AG09319 (cell line): ENCODE results near the gene TBX3.
"Not testable (repeated sequence)": the region's sequence is repeated elsewhere in the genome, so short reads cannot be mapped to it uniquely, and the experiment has no call there.

ENCODE experiments used
- DNase-seq: peaks from one replicate; pipeline ENCODE4 v3.0.0-alpha.2; 2010; ENCODE audit warnings: low read depth; ENCODE audit errors: extremely low read depth
- TF ChIP-seq, protein P1 (sequence below): IDR thresholded peaks from 2 replicates; pipeline ENCODE4 v1.5.1; 2011; ENCODE audit warnings: low read depth, mild to moderate bottlenecking, inconsistent platforms, low read length, moderate library complexity

TBX3 gene

GRCh38 chr12:114711689-114712152 is 27.7 kb upstream of the TBX3 start:
- DNase-seq = no peak
- TF ChIP-seq, protein P1, sequence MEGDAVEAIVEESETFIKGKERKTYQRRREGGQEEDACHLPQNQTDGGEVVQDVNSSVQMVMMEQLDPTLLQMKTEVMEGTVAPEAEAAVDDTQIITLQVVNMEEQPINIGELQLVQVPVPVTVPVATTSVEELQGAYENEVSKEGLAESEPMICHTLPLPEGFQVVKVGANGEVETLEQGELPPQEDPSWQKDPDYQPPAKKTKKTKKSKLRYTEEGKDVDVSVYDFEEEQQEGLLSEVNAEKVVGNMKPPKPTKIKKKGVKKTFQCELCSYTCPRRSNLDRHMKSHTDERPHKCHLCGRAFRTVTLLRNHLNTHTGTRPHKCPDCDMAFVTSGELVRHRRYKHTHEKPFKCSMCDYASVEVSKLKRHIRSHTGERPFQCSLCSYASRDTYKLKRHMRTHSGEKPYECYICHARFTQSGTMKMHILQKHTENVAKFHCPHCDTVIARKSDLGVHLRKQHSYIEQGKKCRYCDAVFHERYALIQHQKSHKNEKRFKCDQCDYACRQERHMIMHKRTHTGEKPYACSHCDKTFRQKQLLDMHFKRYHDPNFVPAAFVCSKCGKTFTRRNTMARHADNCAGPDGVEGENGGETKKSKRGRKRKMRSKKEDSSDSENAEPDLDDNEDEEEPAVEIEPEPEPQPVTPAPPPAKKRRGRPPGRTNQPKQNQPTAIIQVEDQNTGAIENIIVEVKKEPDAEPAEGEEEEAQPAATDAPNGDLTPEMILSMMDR = no peak

GRCh38 chr12:114710151-114710550 is 26.2 kb upstream of the TBX3 start:
- no peak for DNase-seq
- TF ChIP-seq, protein P1 = no peak

- TF ChIP-seq, protein P1 = no peak
- no peak for DNase-seq
Observed at GRCh38 chr12:114709112-114709511, 25.1 kb upstream of the TBX3 start.

DNA sequence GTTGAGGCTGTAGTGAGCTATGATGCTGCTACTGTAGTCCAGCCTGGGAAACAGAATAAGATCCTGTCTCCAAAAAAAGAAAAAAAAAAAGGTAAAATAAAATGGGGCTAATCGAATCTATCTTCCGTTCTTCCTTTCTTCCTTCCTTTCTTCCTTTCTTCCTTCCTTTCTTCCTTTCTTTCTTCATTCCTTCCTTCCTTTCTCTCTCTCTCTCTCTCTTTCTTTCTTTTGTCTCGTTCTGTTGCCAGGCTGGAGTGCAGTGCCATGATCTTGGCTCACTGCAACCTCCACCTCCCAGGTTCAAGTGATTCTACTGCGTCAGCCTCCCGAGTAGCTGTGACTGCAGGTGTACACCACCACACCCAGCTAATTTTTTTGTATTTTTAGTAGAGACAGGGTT is 24.6 kb upstream of the TBX3 start:
- DNase-seq = not testable (repeated sequence)

DNA sequence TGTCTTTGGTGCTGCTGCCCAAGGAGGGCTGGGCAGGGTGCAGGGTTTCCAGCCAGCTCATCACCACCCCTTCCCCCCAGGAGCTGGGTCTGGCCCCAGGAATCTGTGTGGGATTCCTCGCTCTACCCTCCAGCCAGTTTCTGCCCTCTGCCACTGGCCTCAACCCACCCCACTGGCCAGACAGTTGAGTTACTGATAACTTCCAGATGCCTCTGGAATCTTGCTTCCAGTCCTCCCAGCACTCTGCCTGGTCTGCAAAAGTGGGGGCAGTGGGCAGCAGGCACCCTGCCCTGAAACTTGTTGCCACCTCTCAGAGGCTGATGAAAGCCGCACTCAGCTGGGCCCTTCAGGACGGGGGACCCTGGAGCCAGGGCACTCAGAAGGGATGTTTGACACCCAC is 20.1 kb upstream of the TBX3 start:
- DNase-seq = no peak
- TF ChIP-seq, protein P1 = no peak

- DNase-seq = no peak
- TF ChIP-seq, protein P1 = no peak
Observed at GRCh38 chr12:114703060-114703493, 19.1 kb upstream of the TBX3 start.

DNA sequence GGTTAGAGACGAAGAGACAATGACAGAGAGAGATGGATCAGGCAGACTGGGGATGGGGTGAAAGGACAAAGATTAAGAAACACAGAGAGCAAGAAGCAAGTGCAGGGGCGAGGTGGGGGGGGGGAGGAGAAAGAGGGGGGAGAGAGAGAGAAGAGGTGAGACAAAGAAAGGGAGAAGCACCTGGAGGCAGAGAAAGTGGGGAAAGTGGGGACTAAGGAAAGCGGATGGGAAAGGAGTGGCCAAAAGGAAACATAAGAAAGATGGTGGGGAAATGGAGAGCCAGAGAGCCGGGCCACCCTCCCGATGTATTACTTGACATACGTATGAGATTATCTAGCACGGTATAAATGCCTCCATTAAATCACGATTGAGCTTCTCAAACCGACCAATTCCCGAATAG is 18.5 kb upstream of the TBX3 start:
- TF ChIP-seq, protein P1 = no peak
- DNase-seq = no peak

DNA sequence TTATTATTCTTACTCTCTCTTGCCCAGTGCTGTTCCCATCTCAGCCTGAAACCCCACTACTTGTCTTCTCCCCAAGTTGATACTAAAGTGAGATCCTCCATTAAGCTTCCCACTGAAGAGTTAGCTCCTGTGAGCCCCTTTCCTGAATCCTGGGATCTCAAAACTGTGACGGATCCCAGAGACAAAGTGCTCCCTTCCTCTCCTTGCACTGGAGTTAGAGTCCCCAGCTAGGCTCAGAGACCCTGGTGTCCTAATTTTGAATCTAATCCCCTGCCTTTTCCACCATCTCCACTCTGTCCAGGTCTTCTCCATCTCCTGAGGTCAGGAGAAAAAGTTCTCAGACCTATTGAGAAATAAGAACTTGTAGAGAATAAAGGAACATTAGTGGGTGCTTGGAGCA is 17.6 kb upstream of the TBX3 start:
- TF ChIP-seq, protein P1 = no peak
- DNase-seq = no peak
